ENCODE results near the gene EPHB1.

GRCh38 chr3:134949150-134949549, 154.1 kb downstream of the EPHB1 start:
- TF ChIP-seq EZH2 (IDR thresholded peaks at IDR 0.05; ENCODE audit: insufficient read depth, poor library complexity, severe bottlenecking): no peak
- no peak for TF ChIP-seq EZH2phosphoT487 (IDR thresholded peaks at IDR 0.05; ENCODE audit: insufficient read depth, low read depth)
